Caco-2 (cell line): ENCODE measurements around the gene LYG2. TPM values are rescaled to one million over a fixed set of nuclear protein-coding genes. Genes with fewer than 3 reads are reported as not detected.

Source experiments
- BruUV-seq: library from RNA; stranded (reverse); fragments of 400-500 nt; replicated peaks from 2 replicates; lab custom pipeline; 2021; lab: Mats Ljungman, UMichigan
- CTCF ChIA-PET: fragments of 300-600 bp; sonication (Branson Sonifier 250); formaldehyde crosslinking; loops from one replicate; lab custom pipeline; 2022; ENCODE audit warnings: antibody characterized with exemption; lab: Charles Lee
- POLR2A ChIA-PET: fragments of 300-600 bp; sonication (Branson Sonifier 250); formaldehyde crosslinking; loops from one replicate; lab custom pipeline; 2022; ENCODE audit warnings: antibody characterized with exemption; lab: Charles Lee
- DNase-seq, 2 experiments: peaks; one replicate each; pipeline versions ENCODE4 v3.0.0 to v3.0.0-alpha.2; 2020 to 2022
- H3K27me3 ChIP-seq: replicated peaks from 2 replicates; pipeline ENCODE4 v1.6.0; 2011; ENCODE audit warnings: low read length; ENCODE audit not compliant: control insufficient read depth, insufficient read depth
- H3K36me3 ChIP-seq: 2 replicates; pipeline ENCODE4 v1.5.1; 2011; ENCODE audit warnings: low read length; ENCODE audit not compliant: control insufficient read depth, insufficient read depth
- H3K4me1 ChIP-seq: fragments of 250-450 bp; sonication (Bioruptor Pico); 2 replicates; pipeline ENCODE4 v1.5.1; 2020; ENCODE audit warnings: mild to moderate bottlenecking
- H3K4me3 ChIP-seq: 2 replicates; pipeline ENCODE4 v1.5.1; 2011; ENCODE audit warnings: low read depth, mild to moderate bottlenecking, control low read depth, low read length
- H3K9me3 ChIP-seq: fragments of 250-450 bp; sonication (Bioruptor Pico); 2 replicates; pipeline ENCODE4 v1.5.1; 2020; ENCODE audit warnings: mild to moderate bottlenecking, moderate library complexity
- H3K27ac Mint-ChIP-seq: one replicate; pipeline ENCODE4 v1.8.0; 2022; ENCODE audit warnings: mixed read lengths; ENCODE audit not compliant: unreplicated experiment
- H3K27me3 Mint-ChIP-seq: one replicate; pipeline ENCODE4 v1.8.0; 2022; ENCODE audit warnings: mixed read lengths; ENCODE audit not compliant: insufficient read depth, unreplicated experiment
- H3K36me3 Mint-ChIP-seq: one replicate; pipeline ENCODE4 v1.8.0; 2022; ENCODE audit warnings: mild to moderate bottlenecking, mixed read lengths; ENCODE audit not compliant: insufficient read depth, unreplicated experiment
- H3K4me1 Mint-ChIP-seq: one replicate; pipeline ENCODE4 v1.8.0; 2022; ENCODE audit warnings: low read depth, mixed read lengths; ENCODE audit not compliant: unreplicated experiment
- H3K4me3 Mint-ChIP-seq: one replicate; pipeline ENCODE4 v1.8.0; 2022; ENCODE audit warnings: mild to moderate bottlenecking, moderate library complexity, mixed read lengths; ENCODE audit not compliant: unreplicated experiment
- H3K9me3 Mint-ChIP-seq: one replicate; pipeline ENCODE4 v1.8.0; 2022; ENCODE audit warnings: mixed read lengths; ENCODE audit not compliant: unreplicated experiment
- CTCF ChIP-seq, 2 experiments: fragments of 200-600 bp in 1 of 2; IDR thresholded peaks; 1 replicate in 1 of 2; 2 replicates in 1 of 2; pipeline versions ENCODE4 v1.5.1 to v1.8.0; 2011 to 2022; ENCODE audit warnings: antibody characterized with exemption in 1 of 2, control low read depth in 1 of 2, inconsistent platforms in 1 of 2, low read depth in 1 of 2, low read length in 1 of 2, mild to moderate bottlenecking in 1 of 2, moderate library complexity in 1 of 2; ENCODE audit not compliant: insufficient read depth in 1 of 2, severe bottlenecking in 1 of 2, unreplicated experiment in 1 of 2
- intact Hi-C: fragments of 100-400 bp; cut with micrococcal nuclease; formaldehyde crosslinking; loops from one replicate; pipeline ENCODE4 v1.10.0; 2022; ENCODE audit not compliant: unreplicated experiment
- total RNA-seq: library from RNA; stranded (reverse); gene quantifications from 2 replicates; pipeline ENCODE4 v1.2.3, GENCODE V29; 2022

The LYG2 gene
- total RNA-seq, 1 experiment from 2014 or later = not detected

- CTCF ChIA-PET = no interaction called here
- Histone ChIP-seq H3K9me3 (no peaks in the 10 kb centered on the region), H3K36me3 (no peaks in the 10 kb centered on the region), H3K4me1 (peaks cover 4% of the 10 kb centered on the region; the same call in 1 of the 2 replicates), H3K4me3 (no peak overlapping the region), H3K27me3 (no peaks in the 10 kb centered on the region)
- intact Hi-C loops = no loop called here
- H3K4me3 Mint-ChIP-seq = no peak overlapping the region
- POLR2A ChIA-PET = no interaction called here
- H3K9me3 Mint-ChIP-seq = no peaks in the 10 kb centered on the region
- H3K27me3 Mint-ChIP-seq = no peaks in the 10 kb centered on the region
- H3K36me3 Mint-ChIP-seq = no peaks in the 10 kb centered on the region
- H3K4me1 Mint-ChIP-seq = no peaks in the 10 kb centered on the region
- no peak overlapping the region for H3K27ac Mint-ChIP-seq
- no peak for TF ChIP-seq CTCF (IDR thresholded peaks at IDR 0.05; ENCODE audit: insufficient read depth in 1 of 2, low read depth in 1 of 2, low read length in 1 of 2, severe bottlenecking in 1 of 2, unreplicated experiment in 1 of 2)
- DNase-seq = no peak
- no TSS peak for BruUV-seq
Measured at GRCh38 chr2:99297994-99298393, 42.5 kb upstream of the LYG2 start.

GRCh38 chr2:99285526-99285925 lies 30.1 kb upstream of the LYG2 start:
- intact Hi-C loops = no loop called here
- no TSS peak for BruUV-seq
- ChIA-PET CTCF (no interaction called here), POLR2A (no interaction called here)
- Histone ChIP-seq H3K9me3 (no peaks in the 10 kb centered on the region; the same call in 1 of the 2 replicates), H3K4me3 (no peak overlapping the region), H3K36me3 (no peaks in the 10 kb centered on the region), H3K4me1 (no peaks in the 10 kb centered on the region), H3K27me3 (no peaks in the 10 kb centered on the region)
- DNase-seq = no peak
- H3K36me3 Mint-ChIP-seq = no peaks in the 10 kb centered on the region
- no peak overlapping the region for H3K27ac Mint-ChIP-seq
- H3K4me3 Mint-ChIP-seq = no peak overlapping the region
- no peaks in the 10 kb centered on the region for H3K4me1 Mint-ChIP-seq
- no peak for TF ChIP-seq CTCF (IDR thresholded peaks at IDR 0.05; ENCODE audit: insufficient read depth in 1 of 2, low read depth in 1 of 2, low read length in 1 of 2, severe bottlenecking in 1 of 2, unreplicated experiment in 1 of 2)
- H3K9me3 Mint-ChIP-seq = peaks cover 5% of the 10 kb centered on the region
- H3K27me3 Mint-ChIP-seq = peaks cover 1% of the 10 kb centered on the region

- ChIA-PET POLR2A (no interaction called here), CTCF (no interaction called here)
- H3K4me1 Mint-ChIP-seq = peaks cover 7% of the 10 kb centered on the region
- DNase-seq = no peak
- no peaks in the 10 kb centered on the region for H3K27me3 Mint-ChIP-seq
- BruUV-seq = no TSS peak
- no peak overlapping the region for H3K4me3 Mint-ChIP-seq
- H3K27ac Mint-ChIP-seq = no peak overlapping the region
- H3K4me3 ChIP-seq = no peak overlapping the region
- peaks cover 14% of the 10 kb centered on the region for H3K36me3 Mint-ChIP-seq
- H3K9me3 Mint-ChIP-seq = peaks cover 28% of the 10 kb centered on the region
- H3K9me3 ChIP-seq = peaks cover 22% of the 10 kb centered on the region
- no peaks in the 10 kb centered on the region for H3K27me3 ChIP-seq
- intact Hi-C loops = no loop called here
- no peak for TF ChIP-seq CTCF (IDR thresholded peaks at IDR 0.05; ENCODE audit: insufficient read depth in 1 of 2, low read depth in 1 of 2, low read length in 1 of 2, severe bottlenecking in 1 of 2, unreplicated experiment in 1 of 2)
- H3K4me1 ChIP-seq = peaks cover 12% of the 10 kb centered on the region
- H3K36me3 ChIP-seq = no peaks in the 10 kb centered on the region
Measured at GRCh38 chr2:99279969-99280695, 24.7 kb upstream of the LYG2 start.
